B cell (primary cell): ENCODE results near the gene VKORC1.

Experiments
- EZH2 ChIP-seq: IDR thresholded peaks from 2 replicates; pipeline ENCODE4 v1.6.1; 2012; ENCODE audit warnings: borderline replicate concordance, low read depth, mild to moderate bottlenecking, moderate library complexity, low read length; ENCODE audit not compliant: insufficient read depth, poor library complexity, severe bottlenecking
- TF ChIP-seq, protein P1 (sequence below): fragments of 200-600 bp; IDR thresholded peaks from one replicate; pipeline ENCODE4 v1.8.0; 2022; ENCODE audit warnings: antibody characterized with exemption, mild to moderate bottlenecking

DNA sequence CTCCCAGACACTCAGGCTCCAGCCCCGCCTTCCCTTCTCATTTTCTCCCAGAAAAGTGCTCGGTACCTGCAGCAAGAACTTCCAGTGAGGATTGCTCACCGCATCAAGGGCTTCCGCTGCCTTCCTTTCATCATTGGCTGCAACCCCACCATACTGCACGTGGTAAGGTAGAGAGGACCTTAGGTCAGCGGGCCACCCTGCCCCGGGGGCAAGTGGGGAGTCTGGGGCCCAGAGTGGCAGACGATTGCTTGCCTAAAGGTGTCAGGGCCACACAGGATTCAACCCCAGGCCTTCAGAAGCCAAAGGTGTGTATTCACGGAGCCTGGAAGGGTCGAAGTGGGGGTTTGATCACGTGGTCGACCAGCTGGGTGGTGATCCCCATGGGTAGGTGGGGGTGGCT is 15.0 kb upstream of the VKORC1 start:
- TF ChIP-seq, protein P1, sequence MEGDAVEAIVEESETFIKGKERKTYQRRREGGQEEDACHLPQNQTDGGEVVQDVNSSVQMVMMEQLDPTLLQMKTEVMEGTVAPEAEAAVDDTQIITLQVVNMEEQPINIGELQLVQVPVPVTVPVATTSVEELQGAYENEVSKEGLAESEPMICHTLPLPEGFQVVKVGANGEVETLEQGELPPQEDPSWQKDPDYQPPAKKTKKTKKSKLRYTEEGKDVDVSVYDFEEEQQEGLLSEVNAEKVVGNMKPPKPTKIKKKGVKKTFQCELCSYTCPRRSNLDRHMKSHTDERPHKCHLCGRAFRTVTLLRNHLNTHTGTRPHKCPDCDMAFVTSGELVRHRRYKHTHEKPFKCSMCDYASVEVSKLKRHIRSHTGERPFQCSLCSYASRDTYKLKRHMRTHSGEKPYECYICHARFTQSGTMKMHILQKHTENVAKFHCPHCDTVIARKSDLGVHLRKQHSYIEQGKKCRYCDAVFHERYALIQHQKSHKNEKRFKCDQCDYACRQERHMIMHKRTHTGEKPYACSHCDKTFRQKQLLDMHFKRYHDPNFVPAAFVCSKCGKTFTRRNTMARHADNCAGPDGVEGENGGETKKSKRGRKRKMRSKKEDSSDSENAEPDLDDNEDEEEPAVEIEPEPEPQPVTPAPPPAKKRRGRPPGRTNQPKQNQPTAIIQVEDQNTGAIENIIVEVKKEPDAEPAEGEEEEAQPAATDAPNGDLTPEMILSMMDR = no peak
- TF ChIP-seq EZH2 = no peak
